ENCODE data around the gene MAPRE2.

Gene MAPRE2

DNA sequence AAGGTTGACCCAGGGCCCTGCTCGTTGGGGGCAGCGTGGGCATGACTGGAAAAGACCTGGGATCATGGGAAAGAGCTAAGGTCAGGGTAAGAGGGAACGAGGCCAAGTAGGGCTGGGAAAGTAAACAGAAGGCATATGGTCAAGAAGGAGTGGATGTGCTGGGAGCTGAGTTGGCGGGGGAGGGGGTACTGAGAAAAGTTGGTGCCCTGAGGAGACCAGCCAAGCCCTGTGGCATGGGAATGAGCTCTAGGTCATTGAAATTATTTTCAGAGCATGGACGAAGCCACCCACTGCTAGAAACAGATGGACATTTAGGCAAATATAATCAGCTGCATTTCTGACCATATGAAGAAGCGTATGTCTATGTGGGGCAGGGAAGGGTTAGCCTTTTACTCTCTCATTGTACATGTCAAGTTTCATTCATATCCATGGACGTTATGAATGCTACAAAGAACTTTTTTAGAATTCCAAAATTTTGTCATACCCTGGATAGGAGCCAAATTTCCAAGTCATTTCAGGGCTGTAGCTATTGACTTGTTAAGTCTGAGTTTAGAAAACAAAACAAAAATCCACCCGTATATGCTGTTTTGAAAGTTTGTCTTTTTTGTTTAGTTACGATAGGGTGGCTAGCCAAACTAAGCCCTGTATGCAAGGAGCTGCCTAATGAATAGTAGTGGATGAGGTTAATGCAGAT lies 19.1 kb downstream of the MAPRE2 start:
- in situ Hi-C loops (cut with MboI; ENCODE audit: low sequenced_read_pairs), result no loop called here

DNA sequence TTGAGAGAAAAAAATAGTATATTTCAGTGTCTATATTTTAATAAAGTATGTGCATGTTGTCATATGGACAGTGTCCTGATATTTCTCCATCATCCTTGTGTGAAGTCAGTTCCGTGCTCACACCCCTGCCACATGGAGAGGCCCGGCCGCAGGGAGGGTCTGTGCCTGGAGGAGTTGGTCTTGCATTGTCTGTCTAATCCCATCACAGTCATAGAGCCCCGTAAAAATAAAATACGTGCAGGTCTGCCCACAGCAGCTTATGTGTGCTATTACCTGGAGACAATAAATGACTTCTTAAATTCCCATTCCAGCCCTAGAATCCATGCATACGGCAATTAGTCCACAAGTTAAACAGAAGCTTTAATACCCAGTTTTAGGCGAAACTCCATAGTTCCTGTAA lies 20.1 kb downstream of the MAPRE2 start:
- in situ Hi-C loops (cut with MboI; ENCODE audit: low sequenced_read_pairs), result no loop called here

DNA sequence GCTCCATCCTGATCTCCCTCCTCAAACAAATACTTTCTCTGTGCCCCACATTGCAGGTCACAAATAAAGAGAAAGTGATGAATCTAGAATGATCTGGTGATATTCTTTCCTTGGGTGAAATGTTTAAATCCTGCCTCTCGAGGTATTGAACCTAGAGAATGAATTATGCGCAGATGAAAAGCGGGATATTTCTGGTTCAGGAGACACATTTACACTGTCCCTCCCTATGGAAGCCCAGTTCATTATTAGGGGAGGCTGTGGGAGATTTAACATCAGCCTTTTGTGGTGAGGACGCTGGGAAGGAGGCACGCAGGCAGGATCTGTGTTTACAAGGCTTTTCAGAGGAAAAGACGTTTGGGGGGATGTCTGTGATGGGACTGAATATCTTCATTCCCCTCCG lies 20.6 kb downstream of the MAPRE2 start:
- in situ Hi-C loops (cut with MboI; ENCODE audit: low sequenced_read_pairs), result no loop called here

DNA sequence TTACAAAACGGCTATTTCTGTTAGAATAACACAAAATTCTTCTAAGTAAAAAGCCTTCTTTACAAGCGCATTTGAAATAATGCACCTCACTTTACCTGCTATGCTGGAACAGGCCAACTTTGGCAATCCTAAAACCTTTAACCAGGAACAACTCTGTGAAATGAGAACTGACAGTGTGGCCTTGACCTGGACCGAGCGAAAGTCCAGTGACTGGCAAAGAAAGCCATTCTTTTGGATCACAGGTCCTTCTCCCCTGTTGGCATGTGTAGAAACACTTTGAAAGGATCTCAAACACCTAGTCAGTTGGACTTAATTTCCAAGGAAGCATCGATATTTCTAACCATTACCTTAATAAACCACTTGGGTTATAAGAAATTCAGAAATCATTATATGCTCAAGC lies 21.2 kb downstream of the MAPRE2 start:
- in situ Hi-C loops (cut with MboI; ENCODE audit: low sequenced_read_pairs), result no loop called here

DNA sequence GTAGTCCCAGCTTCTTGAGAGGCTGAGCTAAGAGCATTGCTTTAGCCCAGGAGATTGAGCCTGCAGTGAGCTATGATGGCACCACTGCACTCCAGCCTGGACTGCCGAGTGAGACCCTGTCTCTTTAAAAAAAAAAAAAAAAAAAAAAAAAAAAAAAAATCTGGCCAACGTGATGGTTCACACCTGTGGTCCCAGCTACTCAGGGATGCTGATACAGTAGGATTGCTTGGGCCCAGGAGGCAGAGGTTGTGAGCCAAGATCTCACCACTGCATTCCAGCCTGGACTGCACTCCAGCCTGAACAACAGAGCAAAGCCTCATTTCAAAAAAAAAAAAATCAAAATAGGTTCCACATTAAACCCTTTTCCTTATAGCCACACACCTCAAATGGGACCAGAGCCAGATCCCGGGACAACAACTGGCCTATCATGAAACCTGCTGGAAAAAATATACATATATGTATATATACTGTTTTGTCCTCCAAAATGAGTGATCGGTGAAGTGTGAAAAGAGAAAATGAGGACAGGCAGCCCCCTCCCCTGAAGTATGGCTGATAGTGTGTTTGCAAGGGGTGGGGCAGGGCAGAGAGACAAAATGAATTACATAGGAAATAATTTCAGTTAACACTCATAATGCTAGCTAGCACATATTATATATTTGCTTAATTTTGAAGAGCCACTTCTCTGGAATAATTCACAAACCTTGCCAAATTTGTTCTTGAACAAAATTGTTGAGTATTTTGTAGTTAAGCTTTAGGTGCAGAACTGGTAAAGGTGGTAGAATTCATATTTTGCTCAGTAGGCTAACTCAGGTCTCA lies 22.9 kb downstream of the MAPRE2 start:
- in situ Hi-C loops (cut with MboI; ENCODE audit: low sequenced_read_pairs), result no loop called here

DNA sequence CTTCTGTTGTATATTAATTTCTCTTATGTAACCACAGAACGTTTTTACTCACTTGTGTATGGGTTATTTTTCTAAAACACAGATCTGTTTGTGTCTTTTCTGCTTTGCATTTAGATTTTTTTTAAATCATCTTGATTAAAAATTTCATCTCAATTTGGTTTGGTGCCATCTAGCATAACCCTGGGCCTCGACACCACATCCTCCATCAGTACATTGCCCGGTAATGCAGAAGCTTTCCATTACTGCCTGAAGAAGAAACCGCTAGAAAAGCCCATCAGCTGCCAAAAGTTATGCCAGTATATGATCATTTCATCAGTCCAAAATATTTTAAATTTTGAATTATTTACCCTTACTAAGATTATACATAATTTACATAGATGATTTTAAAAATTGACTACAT lies 26.2 kb downstream of the MAPRE2 start:
- in situ Hi-C loops (cut with MboI; ENCODE audit: low sequenced_read_pairs), result no loop called here

DNA sequence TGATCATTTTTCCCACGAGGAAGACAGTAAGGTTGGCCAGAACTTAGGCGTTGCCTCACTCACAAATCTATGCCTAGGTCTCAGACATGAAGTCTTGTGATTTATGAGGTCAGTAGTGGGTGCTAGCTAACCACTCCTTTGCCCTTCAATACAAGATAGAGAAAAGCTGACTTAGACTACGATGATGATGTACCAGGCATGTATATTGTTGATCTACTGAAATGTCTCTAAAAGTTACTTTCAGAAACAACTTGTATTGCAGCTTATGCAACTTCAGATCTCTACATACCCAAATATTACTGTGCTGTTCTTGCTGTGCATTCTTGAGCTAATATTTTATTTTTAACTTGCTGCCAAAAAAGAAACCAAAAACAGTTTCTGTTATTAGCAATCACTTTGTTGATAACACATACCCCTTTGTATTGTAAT lies 30.6 kb downstream of the MAPRE2 start:
- in situ Hi-C loops (cut with MboI; ENCODE audit: low sequenced_read_pairs), result no loop called here

DNA sequence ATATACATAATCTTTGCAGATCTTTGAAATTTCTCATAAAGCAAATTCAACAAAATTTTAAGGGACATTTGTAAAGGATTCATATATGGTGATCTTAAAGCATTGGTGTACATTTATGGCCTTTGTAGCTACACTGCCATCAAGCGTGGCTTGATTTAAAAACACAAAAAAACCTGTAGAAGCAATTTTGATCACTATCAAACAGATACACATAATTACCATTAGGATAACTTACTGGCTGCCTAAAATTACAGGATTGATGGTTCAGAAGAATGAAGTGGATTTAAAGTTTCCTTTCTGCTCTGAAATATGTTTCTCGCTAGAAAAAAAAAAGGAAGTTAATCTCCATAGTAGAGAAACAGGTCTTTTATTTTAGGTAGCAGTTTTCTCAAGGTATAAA lies 31.4 kb downstream of the MAPRE2 start:
- in situ Hi-C loops (cut with MboI; ENCODE audit: low sequenced_read_pairs), result no loop called here

DNA sequence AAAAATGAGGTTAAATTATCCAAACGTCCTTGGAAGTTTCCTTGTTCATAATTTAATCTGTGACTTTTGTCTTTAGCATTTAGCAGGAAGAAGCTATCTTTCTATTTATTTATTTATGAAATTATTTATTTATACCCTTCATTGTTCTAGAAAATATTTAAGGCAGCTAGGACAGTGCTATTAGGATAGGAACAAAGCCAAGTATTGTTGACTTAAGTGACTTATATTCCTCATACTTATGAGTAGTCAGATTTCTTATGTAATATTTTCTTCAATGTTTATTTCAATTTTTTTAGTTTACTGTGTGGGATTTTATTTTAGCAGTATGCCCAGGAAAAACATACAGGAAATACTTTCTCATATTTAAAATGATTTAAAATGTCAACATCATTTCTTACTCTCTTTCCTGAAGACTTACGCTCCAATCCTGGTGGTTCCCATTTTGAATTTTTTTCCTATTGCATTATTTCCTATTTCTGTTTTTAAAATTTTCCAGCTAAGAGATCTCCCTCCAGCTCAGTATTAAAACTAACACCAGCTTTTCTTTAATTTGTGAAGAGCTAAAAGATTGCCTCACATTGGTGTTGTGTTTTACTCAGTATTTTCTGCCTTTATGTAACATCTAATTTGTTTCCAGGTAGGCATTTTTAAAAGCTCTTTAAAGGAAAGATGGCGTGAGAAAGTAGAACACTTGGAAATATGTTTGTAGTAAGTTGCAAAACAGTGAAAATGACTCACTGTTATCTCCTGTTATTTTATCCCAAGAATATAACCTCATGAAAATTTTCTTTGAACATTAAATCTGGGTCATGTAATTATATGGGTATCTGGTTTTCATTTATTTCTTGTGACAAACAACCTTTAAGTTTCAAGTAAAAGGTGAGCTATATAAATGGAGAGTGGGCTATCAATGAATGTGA lies 32.2 kb downstream of the MAPRE2 start:
- in situ Hi-C loops (cut with MboI; ENCODE audit: low sequenced_read_pairs), result no loop called here

DNA sequence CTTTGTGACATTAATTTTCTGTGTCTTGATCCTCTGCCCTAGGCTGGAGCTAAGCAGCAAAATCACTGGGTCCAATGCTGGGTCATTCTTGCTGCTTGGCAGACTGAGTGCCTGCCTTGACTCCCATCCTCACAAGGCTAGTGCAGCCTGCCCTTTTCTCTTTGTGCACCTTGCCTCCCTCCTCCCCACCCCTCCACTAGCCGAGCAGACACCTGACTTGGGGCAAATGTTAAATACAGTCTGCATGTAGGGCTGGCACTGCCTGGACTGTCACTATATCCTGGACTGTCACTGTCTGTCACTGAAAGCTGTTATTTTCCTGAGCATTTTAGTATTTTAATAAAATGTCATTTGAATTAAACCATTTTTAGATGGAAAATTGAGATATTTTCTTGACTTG lies 33.4 kb downstream of the MAPRE2 start:
- in situ Hi-C loops (cut with MboI; ENCODE audit: low sequenced_read_pairs), result no loop called here

DNA sequence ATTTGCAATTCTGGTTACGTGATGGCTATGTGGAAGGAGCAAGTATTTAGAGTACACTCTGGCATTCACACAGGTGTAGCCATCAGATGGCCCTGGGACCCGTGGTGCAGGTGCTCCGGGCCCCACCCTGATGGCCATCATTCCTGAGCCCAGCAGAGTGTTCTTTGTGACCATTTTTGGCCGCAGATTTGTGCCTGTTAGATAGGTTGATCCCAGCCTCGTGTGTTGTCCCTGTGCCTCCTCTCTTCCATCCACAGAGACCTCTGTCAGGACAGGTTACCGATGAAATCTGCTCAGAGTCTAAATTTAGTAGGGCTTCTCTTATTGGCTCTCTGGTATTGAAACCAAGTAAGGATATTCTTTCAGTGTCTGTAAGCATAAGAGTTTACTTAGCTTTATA lies 33.9 kb downstream of the MAPRE2 start:
- in situ Hi-C loops (cut with MboI; ENCODE audit: low sequenced_read_pairs), result no loop called here

DNA sequence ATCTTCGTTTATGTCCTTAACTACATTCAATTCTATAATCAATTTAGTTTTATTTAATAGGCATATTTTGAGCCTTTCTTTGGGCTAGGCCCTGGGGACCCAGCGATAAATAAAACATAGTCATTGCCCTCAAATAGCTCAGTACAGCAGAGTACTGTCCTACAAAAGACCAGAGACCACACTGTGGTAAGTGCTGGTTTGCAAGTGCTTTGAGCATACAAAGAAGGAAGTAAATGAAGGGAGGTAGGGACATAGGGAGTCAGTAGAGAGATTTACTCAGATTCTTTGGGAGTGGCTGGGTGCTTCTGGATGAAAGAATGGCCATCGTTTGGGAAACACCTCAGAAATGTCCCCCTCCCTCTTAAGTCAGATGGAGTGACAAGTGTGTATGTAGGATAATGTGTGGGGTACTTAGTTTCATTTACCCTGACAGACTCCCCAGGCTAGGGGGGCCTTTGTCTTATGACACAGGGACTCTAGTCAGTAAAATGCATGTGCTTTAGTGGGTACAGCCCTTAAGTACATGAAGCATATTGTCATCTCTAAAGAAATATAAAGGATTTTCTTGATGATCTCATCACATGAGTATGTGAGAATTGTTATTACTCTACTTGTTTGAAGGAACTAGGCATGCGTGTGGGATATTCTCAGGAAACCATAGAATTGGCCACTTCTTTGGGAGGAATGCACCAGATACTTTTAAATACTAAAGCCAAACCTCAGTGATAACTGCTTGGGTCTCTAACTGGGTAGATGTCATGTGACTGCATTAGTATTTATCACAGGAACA lies 35.1 kb downstream of the MAPRE2 start:
- in situ Hi-C loops (cut with MboI; ENCODE audit: low sequenced_read_pairs), result no loop called here

DNA sequence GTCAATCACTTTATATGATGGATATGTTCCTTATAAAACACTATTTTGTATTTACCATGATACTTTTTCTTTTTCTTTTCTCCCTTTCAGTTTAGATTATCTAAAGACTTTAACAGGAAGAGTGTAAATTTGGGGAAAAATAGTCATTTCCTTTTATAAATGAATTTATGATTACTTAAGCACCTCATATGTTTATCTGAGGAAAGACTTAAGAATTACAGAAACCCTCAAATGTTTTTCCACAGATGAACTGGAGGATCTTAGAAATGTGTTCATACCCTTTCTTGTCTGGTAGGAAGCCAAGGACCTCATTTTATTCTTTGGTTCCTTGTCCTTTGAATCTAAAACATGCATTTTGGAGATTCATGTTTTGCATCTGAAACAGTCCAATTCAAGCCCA lies 36.7 kb downstream of the MAPRE2 start:
- in situ Hi-C loops (cut with MboI; ENCODE audit: low sequenced_read_pairs), result no loop called here

DNA sequence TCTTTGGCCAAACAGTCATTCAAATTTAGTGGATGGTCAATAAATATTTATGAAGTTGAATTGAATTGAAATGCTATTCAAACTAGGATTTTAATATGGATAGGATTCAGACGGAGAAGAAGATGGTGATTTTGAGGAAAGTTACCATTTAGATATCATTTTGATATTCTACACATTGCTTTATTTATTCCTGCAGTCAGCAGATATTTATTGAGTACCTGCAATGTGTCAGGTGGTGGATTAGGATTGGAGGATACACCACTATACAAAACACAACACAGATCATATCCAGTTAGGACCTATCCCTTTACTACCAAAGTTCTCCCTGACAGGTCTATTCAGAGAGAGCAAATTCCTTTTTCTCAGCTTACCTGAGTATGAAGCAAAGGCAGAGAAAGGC lies 38.8 kb downstream of the MAPRE2 start:
- in situ Hi-C loops (cut with MboI; ENCODE audit: low sequenced_read_pairs), result no loop called here

DNA sequence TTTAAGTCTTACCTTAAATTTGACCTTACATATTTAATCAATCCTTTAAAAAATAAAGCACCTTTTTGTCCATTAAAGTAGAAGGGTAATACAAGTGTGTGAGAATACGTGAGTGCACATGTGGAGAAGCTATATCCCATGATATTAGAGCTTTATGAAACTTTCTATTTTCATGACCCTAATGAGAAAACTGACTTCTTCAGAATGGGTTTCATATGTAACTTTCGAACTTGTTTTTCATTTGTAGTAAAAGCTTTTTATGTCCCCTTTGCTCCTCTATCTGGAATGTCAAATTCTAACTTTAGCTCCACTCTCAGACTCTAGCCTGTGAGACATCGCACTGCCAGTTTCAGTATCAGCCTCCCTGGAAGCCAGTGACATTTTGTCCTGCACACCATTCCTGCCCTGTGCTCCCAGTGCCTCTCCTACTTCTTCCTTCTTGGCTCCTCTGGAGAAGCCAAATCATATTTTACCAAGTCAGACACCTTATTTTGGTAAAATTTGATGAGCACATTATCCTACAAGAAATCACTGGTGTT lies 42.0 kb downstream of the MAPRE2 start:
- in situ Hi-C loops (cut with MboI; ENCODE audit: low sequenced_read_pairs), result no loop called here

DNA sequence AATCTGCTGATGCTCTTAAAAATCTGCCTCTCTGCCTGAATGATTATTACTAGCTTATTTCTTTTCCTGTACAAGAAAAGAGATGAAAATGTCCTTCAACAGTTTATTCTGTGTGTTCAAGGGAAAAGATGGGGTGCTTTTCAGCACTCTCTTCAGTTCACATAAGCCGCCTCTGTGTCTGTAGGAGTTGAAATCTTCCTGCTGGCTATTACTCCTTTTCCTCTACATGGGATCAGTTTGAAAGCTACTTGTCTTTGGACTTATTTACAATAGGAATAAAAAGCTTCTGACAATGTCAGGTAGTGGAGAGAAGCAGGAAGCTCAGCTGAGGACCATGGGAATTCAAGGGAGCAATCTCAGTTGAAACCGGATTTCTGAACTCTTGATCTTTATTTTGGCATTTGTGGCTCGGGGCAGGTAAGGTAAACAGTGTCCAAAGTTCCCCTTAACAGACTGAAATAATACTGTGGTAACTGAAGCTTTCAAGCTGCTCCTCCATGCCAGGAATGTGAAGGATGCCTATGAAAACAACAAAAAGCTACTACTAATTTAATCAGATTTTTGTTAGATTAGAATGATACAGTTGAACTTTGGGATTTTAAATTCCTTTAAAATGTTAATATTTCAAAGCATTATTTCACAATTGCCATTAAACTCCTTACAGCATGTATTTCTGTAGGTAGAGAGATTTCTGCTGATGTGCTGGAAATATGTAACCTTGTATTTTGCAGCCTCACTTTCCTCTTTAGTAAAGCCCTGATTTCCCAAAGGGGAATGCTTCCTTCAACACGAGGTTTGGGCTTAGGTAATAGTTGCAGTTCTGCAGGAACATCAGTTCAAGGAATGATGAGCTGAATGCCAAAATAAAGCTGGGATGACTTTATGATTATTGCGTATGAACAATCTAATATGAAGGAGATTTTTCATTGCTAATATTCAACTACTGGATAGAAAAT lies 43.6 kb downstream of the MAPRE2 start:
- in situ Hi-C loops (cut with MboI; ENCODE audit: low sequenced_read_pairs), result no loop called here

DNA sequence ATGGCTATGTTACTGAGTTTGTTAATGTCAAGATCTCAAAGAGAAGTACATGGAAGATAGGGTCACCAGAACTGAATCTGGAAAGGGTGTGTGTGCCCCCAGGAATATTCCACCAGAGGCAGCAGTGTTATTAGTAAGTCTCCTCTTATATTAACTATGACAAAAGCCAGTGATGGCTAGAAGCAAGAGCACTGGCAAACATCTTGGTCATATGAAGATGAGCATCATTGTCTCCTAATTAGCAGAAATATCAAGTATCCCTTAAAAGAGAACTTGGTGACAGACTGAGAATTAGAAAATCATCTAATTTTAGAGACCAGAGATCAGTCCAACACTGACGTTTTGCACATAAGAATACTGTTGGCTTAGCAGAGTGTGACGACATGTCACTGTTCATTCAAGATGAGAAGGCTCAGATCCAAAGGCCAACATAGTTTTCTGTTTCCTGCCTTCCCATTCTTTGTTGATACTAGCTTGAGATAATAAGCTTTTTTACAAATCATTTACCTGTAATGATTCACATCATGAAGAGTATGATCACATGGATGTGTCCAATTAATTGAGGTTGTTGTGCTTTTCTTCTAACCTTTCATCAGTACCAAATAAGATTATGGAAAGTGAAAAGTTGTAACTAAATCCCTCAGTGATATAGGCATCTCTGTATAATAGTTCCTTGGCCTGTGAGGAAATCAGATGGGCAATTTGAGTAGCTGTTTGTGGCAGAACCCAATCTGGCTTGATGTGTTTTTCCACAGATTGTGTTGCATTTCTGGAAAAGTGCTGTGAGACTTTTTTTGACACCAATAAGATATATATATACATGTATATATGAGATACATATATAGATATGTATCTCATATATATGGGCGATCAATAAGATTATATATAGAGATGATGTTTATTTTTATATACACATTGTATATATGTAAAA lies 44.5 kb downstream of the MAPRE2 start:
- in situ Hi-C loops (cut with MboI; ENCODE audit: low sequenced_read_pairs), result no loop called here

DNA sequence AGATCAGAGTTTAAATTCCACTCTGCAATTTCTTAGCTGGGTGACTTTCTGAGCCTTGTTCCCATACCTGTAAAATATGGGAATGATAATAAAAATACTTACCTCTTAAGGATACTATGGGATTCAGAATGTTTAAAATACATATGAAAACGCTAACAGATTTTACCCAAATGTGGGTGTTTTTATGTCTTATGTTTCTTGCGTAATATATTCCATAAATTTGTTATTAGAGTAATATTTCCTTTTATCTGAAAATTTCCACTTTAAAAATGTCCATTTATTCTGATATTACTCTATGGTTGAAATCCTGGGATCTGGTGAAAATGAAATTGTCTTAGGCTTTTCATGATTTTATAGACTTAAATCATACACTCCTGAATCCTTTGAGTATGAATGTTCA lies 45.5 kb downstream of the MAPRE2 start:
- in situ Hi-C loops (cut with MboI; ENCODE audit: low sequenced_read_pairs), result no loop called here

Measured in HL-60/S4 (cell line).